GM12891 (cell line): Measurements from ENCODE around the gene VTI1A.
A peak's percentile ranks its signal among the peaks of the same experiment; 100 is the strongest.

Source experiments
- DNase-seq: peaks from one replicate; pipeline ENCODE4 v3.0.0; 2011; ENCODE audit warnings: low spot score; ENCODE audit not compliant: insufficient read length
- FAIRE-seq: peaks from 2 replicates; lab custom pipeline; 2011; peaks lifted over from hg19 to GRCh38; lab: Jason Lieb, UNC
- PAX5 ChIP-seq: IDR thresholded peaks from 2 replicates; pipeline ENCODE4 v1.6.1; 2011; ENCODE audit warnings: low read length, moderate library complexity, mild to moderate bottlenecking; ENCODE audit not compliant: insufficient read depth, severe bottlenecking
- POLR2A ChIP-seq: IDR thresholded peaks from 2 replicates; pipeline ENCODE4 v1.6.1; 2011; ENCODE audit warnings: low read depth, low read length, control low read depth
- POLR2AphosphoS5 ChIP-seq: IDR thresholded peaks from 2 replicates; pipeline ENCODE4 v1.6.1; 2011; ENCODE audit warnings: low read depth, low read length, control low read depth
- POU2F2 ChIP-seq: IDR thresholded peaks from 2 replicates; pipeline ENCODE4 v1.6.1; 2011; ENCODE audit warnings: low read depth, mild to moderate bottlenecking, control low read depth, low read length, moderate library complexity
- SPI1 ChIP-seq: IDR thresholded peaks from 2 replicates; pipeline ENCODE4 v1.6.1; 2011; ENCODE audit warnings: low read depth, low read length, control low read depth
- TAF1 ChIP-seq: IDR thresholded peaks from 2 replicates; pipeline ENCODE4 v1.6.1; 2011; ENCODE audit warnings: low read depth, low read length, control low read depth

VTI1A gene

DNA sequence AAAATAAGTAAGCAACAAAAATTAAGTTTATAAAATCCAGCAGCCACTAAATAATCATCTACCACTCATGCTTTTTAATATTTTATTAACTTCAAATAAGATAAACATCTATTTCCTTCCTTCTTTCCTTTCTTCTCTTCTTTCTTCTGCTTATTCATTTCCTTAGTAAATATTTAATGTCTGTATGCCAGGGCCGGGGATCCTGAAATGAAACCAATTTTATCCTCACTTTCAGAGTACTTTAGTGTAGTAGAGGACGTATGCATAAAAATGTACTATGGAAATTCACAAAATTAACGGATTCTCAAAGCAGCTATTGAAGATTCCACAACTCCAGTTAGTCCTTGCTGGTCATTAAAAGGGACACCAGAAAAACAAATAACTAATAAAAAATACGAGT is 224.7 kb downstream of the VTI1A start:
- TF ChIP-seq POLR2AphosphoS5 (no peak), PAX5 (no peak), POU2F2 (no peak), SPI1 (no peak), POLR2A (no peak), TAF1 (no peak)
- FAIRE-seq (no peak), DNase-seq (no peak)

- TF ChIP-seq TAF1 (no peak), SPI1 (no peak), PAX5 (no peak), POU2F2 (no peak), POLR2A (no peak), POLR2AphosphoS5 (no peak)
- peak; percentile 51 for FAIRE-seq
- no peak for DNase-seq
These were observed 225.7 kb downstream of the VTI1A start for GRCh38 chr10:112672706-112673105.

- DNase-seq (no peak), FAIRE-seq (no peak)
- TF ChIP-seq SPI1: no peak
- no peak for TF ChIP-seq POU2F2
- no peak for TF ChIP-seq PAX5
- TF ChIP-seq POLR2AphosphoS5: no peak
- no peak for TF ChIP-seq POLR2A
- no peak for TF ChIP-seq TAF1
These were observed 228.6 kb downstream of the VTI1A start for GRCh38 chr10:112675560-112676083.

DNA sequence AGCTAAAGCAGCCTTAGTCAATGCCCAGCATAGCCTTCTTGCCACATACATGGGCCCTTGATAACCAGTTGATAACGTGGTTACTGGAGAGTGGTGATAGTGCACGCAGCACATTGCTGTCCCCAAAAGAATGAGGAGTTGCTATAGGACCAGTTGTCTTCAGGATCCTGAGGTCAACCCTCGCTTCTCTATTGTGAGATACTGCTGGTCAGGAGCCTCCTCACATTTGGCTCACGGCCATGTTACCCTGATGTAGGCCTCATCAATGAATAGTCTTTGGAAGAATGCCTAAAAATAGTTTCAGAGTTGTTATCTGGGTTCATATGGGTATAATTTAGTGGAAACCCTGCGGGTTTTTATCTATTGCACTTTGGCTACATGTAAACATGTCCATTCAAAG is 230.7 kb downstream of the VTI1A start:
- DNase-seq: no peak
- no peak for TF ChIP-seq TAF1
- no peak for TF ChIP-seq POLR2A
- no peak for TF ChIP-seq SPI1
- TF ChIP-seq POLR2AphosphoS5: no peak
- TF ChIP-seq PAX5: no peak
- no peak for TF ChIP-seq POU2F2
- FAIRE-seq: no peak

- TF ChIP-seq TAF1 (no peak), PAX5 (no peak), POU2F2 (no peak), SPI1 (no peak), POLR2A (no peak), POLR2AphosphoS5 (no peak)
- no peak for DNase-seq
- FAIRE-seq: no peak
These were observed 231.6 kb downstream of the VTI1A start for GRCh38 chr10:112678581-112678980.

DNA sequence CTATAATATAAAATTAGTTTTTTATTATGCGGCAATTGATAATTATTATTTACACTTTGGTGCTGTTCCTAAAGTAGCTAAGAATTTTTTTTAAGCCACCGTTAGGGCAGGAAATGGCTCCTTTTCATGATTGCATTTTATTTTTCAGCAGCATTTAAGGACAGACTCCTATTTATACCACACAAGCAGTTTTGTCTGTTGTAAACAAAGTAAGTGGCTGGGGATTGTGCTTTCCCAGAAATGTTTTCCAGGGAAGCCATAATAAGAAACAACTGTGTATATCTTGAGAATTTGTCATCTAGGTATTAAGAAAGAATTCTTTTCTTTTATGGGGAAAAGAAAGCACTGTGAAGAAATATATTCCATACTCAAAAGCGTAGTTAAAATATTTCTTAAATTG is 232.0 kb downstream of the VTI1A start:
- TF ChIP-seq PAX5: no peak
- TF ChIP-seq POU2F2: no peak
- TF ChIP-seq SPI1: no peak
- TF ChIP-seq TAF1: no peak
- no peak for TF ChIP-seq POLR2AphosphoS5
- no peak for TF ChIP-seq POLR2A
- FAIRE-seq (no peak), DNase-seq (no peak)

DNA sequence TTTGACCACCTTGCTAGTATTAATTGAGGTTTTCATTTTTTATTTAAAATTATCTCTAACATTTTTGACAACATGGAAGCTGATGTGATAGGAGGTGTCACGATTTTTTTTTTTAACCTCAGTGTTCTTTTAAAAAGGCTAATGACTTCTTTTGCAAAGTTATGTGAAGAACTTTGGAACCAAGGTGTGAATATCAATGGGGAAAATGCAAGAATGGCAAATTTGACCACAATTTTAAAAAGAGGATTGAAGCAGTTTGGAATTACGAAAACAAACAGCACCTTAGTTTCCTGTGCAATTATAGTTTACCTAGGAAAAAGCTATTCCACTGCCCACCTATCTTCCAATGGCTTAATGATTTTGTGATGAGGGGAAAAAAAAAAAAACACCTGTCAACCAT is 232.4 kb downstream of the VTI1A start:
- FAIRE-seq (no peak), DNase-seq (no peak)
- no peak for TF ChIP-seq POLR2AphosphoS5
- no peak for TF ChIP-seq TAF1
- no peak for TF ChIP-seq PAX5
- no peak for TF ChIP-seq SPI1
- no peak for TF ChIP-seq POLR2A
- no peak for TF ChIP-seq POU2F2

DNA sequence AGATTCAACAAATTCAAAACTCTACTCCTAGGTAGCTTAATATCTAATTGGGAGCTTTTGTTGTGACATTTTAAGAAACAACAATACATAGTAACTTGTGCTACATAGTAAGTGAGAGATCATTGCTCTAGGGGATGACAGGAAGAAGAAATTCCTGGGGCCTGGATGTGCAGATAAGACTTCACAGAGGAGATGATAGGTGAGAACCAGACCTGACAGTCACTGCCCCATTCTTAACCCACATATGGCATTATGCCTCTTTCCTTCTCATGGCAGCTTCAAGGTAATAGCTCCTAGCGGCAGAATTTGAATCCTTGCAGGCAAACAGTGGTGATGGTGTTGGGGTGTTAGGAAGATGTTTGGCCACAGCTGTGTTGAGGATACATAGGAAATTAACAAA is 233.6 kb downstream of the VTI1A start:
- no peak for TF ChIP-seq PAX5
- TF ChIP-seq POLR2A: no peak
- no peak for TF ChIP-seq POLR2AphosphoS5
- TF ChIP-seq TAF1: no peak
- no peak for TF ChIP-seq SPI1
- no peak for TF ChIP-seq POU2F2
- DNase-seq (no peak), FAIRE-seq (no peak)

- DNase-seq (no peak), FAIRE-seq (no peak)
- no peak for TF ChIP-seq POU2F2
- TF ChIP-seq POLR2AphosphoS5: no peak
- no peak for TF ChIP-seq PAX5
- TF ChIP-seq POLR2A: no peak
- TF ChIP-seq SPI1: no peak
- no peak for TF ChIP-seq TAF1
These were observed 240.6 kb downstream of the VTI1A start for GRCh38 chr10:112687647-112688046.
